GM12874 (cell line): Measurements from ENCODE around the gene L3HYPDH.

ENCODE experiments used
- TF ChIP-seq, protein P1 (sequence below): IDR thresholded peaks from 2 replicates; pipeline ENCODE4 v1.5.1; 2011; ENCODE audit warnings: low read depth, mild to moderate bottlenecking, control low read depth, low read length, moderate library complexity; ENCODE audit not compliant: insufficient read depth

Gene L3HYPDH

DNA sequence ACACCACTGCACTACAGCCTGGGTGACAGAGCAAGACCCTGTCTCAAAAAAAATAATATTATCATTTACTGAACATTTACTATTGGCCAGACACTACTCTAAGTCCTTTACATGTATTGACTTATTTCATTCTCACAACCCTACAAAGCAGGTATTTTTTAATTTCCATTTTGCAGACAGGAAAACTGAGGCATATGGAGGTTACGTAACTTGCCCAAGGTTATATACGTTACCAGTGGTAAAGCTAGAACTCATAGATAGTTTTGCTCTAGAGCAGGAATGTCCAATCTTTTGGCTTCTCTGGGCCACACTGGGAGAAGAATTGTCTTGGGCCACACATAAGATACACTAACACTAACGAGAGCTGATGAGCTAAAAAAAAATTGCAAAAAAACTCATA lies 5.7 kb downstream of the L3HYPDH start:
- TF ChIP-seq, protein P1, sequence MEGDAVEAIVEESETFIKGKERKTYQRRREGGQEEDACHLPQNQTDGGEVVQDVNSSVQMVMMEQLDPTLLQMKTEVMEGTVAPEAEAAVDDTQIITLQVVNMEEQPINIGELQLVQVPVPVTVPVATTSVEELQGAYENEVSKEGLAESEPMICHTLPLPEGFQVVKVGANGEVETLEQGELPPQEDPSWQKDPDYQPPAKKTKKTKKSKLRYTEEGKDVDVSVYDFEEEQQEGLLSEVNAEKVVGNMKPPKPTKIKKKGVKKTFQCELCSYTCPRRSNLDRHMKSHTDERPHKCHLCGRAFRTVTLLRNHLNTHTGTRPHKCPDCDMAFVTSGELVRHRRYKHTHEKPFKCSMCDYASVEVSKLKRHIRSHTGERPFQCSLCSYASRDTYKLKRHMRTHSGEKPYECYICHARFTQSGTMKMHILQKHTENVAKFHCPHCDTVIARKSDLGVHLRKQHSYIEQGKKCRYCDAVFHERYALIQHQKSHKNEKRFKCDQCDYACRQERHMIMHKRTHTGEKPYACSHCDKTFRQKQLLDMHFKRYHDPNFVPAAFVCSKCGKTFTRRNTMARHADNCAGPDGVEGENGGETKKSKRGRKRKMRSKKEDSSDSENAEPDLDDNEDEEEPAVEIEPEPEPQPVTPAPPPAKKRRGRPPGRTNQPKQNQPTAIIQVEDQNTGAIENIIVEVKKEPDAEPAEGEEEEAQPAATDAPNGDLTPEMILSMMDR, result no peak

DNA sequence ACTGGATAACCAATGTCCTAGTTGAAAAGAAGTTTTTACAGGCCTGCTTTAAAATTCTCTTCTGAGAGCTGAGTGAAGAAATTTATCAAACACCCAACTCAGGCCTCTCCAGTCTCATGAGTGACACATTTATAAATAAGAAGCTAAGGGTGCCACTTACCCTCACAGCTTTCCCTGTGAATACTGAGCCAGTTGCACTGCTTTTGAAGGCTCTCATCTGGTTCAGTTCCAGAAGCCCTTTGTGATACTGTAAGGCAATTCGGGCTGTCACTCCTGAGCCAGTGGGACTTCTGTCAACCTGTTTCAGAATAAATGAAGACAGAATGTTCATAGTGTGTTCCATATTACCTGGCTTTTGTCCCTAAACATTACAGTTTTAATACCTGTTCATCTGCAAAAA lies 8.5 kb downstream of the L3HYPDH start:
- TF ChIP-seq, protein P1, result no peak

DNA sequence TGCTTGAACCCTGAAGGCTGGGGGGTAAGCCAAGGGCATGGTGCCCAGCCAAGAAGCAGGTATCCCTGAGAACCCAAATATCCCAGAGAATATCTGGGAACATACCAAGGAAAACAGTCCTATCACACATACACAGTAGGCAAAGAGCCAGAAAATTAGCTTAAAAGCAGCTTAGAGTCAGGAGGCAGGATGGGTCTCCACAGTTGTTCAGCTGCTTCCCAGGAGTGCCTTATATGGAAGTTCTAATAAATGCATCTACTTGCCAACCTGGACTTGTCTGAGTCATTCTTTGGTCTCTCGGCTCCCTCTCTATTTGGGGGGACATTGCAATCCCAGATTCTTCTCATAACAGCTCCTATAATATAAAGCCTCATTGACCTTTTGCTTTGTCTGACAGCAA lies 10.0 kb downstream of the L3HYPDH start:
- TF ChIP-seq, protein P1, result no peak

DNA sequence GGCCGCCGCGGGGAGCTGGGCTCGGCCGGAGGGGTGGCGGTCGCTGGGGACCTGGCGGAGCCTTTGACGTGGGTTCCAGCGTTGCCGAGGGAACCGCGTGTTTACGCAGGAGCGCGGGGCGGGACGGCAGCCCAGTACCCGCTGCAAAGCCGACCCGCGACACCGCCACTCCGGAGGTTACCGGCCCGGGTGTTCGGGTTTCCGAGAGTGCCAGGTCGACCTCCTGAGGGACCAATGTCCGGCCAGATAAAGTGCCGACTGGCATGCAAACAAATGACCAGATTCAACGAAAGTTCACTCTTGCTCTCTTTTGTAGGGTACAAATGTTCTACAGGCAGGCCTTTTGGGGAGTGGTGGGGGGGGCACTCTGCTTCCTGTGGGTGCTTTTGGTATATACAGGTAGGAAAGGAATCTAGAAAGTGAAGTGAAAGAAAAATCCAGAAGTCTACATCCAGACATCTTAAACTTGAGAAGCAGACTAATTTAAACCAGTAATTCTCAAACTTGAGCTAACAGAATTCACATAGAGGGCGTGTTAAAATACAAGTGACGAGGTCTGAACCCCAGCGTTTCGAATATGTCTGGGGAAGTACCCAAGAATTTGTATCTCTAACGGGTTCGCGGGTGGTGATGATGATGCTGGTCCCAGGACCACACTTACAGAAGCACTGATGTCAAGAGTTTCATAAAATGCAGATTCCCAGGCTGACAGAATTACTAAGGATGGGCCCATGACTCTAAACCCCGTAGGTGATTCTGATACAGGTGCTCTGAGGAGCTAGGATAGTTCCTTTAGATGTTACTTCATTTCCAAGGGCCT lies 18.7 kb downstream of the L3HYPDH start, which contains the start of gene GPR135:
GPR135 (minus strand) TSS at position 65 of the 820 bp plus-strand sequence. CDS start 154 bp downstream, outside the sequence.
- TF ChIP-seq, protein P1, result no peak

DNA sequence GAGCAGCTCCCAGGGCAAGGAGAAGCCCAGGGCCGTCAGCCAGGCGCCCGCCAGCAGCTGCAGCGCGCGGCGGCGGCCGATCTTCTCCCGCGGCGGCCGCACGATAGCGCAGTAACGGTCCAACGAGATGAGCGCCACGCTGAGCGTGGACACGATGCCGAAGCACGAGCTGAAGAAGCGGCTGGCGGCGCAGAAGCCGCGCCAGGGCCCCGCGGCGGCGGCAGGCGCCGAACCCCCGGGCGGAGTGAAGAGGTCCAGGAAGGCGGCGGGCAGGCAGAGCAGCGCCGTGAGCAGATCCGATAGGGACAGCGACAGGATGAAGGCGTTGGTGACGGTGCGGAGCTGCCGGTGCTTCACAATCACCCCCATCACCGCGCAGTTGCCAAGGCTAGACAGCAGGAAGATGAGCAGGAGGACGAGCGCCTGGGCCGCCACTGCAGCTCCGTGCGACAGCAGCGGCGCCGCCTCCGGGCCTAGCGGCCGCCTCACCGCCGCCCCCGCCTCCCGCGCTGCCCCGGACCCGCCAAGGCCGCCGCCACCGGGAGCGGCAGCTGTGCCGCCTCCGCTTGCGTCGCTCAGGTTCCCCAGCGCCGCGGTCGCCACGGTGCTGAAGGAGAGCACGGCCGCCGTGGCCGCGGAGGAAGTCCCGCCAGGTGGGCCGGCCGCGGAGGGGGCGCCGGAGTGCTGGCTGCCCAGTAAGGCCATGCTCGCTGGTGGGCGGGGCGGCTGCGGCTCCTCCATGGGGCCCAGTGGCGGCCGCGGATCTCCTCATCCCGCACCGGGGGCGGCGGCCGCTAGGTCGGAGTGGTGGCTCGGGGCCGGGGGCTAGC lies 19.5 kb downstream of the L3HYPDH start:
- TF ChIP-seq, protein P1, result no peak

DNA sequence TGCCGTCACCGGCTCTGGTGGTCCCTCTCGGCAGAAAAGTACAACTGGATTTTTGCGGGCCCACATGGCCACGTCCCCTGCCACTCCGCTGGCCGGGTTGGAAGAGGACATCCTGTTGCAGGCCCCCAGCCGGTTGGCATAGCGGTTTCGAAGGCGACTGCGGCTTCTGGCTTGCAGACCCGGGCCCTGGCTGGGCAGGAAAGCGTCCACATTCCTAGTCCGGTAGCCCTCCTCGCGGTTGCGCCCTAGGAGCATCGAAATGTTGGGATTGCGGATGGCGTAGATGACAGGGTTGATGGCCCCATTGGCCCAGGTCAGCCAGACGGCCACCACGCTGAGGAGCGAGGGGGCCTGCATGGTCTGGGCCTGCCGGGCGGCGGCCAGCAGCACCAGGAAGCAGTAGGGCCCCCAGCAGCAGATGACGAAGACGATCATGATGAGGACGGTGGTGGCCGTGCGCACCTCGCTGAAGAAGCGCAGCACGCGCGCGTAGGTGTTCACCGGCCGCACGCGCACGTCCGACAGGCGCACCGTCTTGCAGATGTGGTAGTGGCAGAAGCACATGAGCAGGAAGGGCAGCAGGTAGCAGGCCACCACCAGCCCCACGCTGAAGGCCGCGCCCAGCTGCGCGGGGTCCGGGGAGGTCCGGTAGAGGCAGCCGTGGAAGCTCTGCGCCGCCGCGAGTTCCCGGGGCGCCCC lies 20.3 kb downstream of the L3HYPDH start:
- TF ChIP-seq, protein P1, result no peak

DNA sequence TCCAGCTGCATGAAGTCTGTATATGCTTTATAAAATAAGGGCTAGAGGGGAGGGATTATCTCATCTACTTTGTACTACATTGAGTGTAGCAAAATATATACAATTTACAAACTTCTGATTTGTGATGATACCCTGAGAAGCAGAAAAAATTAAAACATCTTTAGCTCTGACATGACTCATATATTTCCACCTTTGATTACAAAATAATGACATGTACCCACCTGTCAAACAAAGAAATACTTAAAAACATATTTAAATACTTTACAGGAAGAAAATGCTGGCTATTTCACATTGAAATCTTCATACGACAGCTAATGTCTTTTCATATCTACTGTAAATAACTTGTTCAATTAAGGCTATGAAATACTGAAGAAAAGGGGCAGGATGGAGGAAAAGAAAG lies 22.3 kb downstream of the L3HYPDH start:
- TF ChIP-seq, protein P1, result no peak
